ENCODE data around the gene PTPRA. TPM values are rescaled to one million over a fixed set of nuclear protein-coding genes. Genes with fewer than 3 reads are reported as not detected.
"Not testable (repeated sequence)": the region's sequence is repeated elsewhere in the genome, so short reads cannot be mapped to it uniquely, and the experiment has no call there.

Gene PTPRA
- total RNA-seq, 1 donor from 2014 or later, result 88.7 TPM

DNA sequence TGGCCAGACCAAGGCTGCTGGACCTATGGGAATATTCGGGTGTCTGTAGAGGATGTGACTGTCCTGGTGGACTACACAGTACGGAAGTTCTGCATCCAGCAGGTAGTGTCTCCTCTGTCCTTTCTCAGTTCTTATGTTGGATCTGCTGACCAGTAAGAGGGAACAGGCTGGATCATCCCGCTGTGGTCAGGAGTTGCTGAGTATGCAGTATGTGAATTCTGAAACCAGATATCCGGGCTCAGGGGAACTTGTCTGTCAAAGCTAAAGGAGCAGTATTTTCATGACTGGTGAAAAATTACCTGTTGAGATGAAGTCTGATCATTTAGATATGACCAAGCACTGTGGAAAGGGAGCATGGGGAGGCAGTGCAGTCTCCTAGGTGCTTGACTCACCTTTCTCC lies 148.0 kb downstream of the PTPRA start:
- Mint-ChIP-seq H3K4me3 (no peak overlapping the region), H3K36me3 (ENCODE audit: low read depth) (peaks cover 45% of the 10 kb centered on the region)

DNA sequence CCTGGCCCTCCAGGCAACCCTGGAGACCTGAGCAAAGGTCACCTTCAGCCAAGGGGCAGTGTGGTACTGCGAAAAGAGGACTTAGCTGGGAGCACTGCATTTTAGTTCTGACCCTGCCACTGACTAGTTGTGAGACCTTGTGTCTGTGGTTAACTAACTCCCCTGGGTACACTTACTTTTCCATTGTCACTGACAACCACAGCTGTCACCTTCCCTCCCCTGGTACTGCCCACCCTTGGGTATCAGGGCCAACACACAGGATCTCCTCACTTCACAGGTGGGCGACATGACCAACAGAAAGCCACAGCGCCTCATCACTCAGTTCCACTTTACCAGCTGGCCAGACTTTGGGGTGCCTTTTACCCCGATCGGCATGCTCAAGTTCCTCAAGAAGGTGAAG lies 148.5 kb downstream of the PTPRA start:
- no peak for DNase-seq (ENCODE audit: low read depth, low spot score)
- Mint-ChIP-seq H3K9me3 (peaks cover 4% of the 10 kb centered on the region), H3K36me3 (ENCODE audit: low read depth) (peaks cover 43% of the 10 kb centered on the region), H3K4me3 (no peak overlapping the region), H3K27ac (ENCODE audit: unreplicated experiment) (peak overlapping the region; percentile 71), H3K4me1 (no peaks in the 10 kb centered on the region), H3K27me3 (ENCODE audit: low read depth) (no peaks in the 10 kb centered on the region)
- TF ChIP-seq CTCF (conservative IDR thresholded peaks at IDR 0.05), result no peak

More for the DNA sequence above, 148.0 kb downstream of the PTPRA start:
- no peak for DNase-seq (ENCODE audit: low read depth, low spot score)
- Mint-ChIP-seq H3K9me3 (peaks cover 4% of the 10 kb centered on the region), H3K4me1 (no peaks in the 10 kb centered on the region), H3K27ac (ENCODE audit: unreplicated experiment) (peak overlapping the region; percentile 14), H3K27me3 (ENCODE audit: low read depth) (no peaks in the 10 kb centered on the region)
- no peak for TF ChIP-seq CTCF (conservative IDR thresholded peaks at IDR 0.05)

GRCh38 chr20:3022559-3023490 lies 149.5 kb downstream of the PTPRA start:
- not testable (repeated sequence) for H3K4me1 Mint-ChIP-seq; H3K27ac Mint-ChIP-seq (ENCODE audit: unreplicated experiment); H3K4me3 Mint-ChIP-seq

DNA sequence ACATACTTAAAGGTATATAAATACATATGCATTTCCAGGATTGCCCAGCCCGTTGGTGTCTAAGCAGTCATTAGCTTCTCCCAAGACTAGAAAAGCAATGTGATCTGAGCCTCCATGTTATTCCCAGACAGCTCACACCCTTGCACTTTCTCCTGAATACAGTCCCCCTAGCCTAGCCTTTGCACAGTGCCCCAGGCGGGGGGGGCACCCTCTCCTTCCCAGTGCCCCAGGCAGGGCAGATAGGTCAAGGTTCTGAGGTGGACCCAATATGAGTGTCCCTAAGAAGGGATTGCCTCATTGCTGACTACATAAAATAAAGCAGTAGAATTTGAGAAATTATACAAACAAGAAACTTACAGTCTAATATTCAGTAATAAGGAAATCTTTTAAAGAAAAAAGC lies 154.7 kb downstream of the PTPRA start:
- Mint-ChIP-seq H3K4me3 (no peak overlapping the region), H3K4me1 (no peaks in the 10 kb centered on the region), H3K27me3 (ENCODE audit: low read depth) (no peaks in the 10 kb centered on the region), H3K27ac (ENCODE audit: unreplicated experiment) (no peak overlapping the region), H3K36me3 (ENCODE audit: low read depth) (peaks cover 29% of the 10 kb centered on the region), H3K9me3 (no peaks in the 10 kb centered on the region)
- DNase-seq (ENCODE audit: low read depth, low spot score), result no peak
- no peak for TF ChIP-seq CTCF (conservative IDR thresholded peaks at IDR 0.05)

More at GRCh38 chr20:3022559-3023490, 149.5 kb downstream of the PTPRA start:
- H3K9me3 Mint-ChIP-seq; DNase-seq (ENCODE audit: low read depth, low spot score); H3K27me3 Mint-ChIP-seq (ENCODE audit: low read depth): not testable (repeated sequence)
- H3K36me3 Mint-ChIP-seq (ENCODE audit: low read depth), result peaks cover 40% of the 10 kb centered on the region

GRCh38 chr20:3031524-3032147 lies 158.4 kb downstream of the PTPRA start:
- no peak overlapping the region for H3K27ac Mint-ChIP-seq (ENCODE audit: unreplicated experiment)
- H3K4me1 Mint-ChIP-seq, result no peaks in the 10 kb centered on the region
- peaks cover 26% of the 10 kb centered on the region for H3K36me3 Mint-ChIP-seq (ENCODE audit: low read depth)
- H3K4me3 Mint-ChIP-seq, result no peak overlapping the region
- H3K27me3 Mint-ChIP-seq (ENCODE audit: low read depth), result no peaks in the 10 kb centered on the region
- TF ChIP-seq CTCF (conservative IDR thresholded peaks at IDR 0.05), result no peak
- no peaks in the 10 kb centered on the region for H3K9me3 Mint-ChIP-seq
- no peak for DNase-seq (ENCODE audit: low read depth, low spot score)

- no peaks in the 10 kb centered on the region for H3K4me1 Mint-ChIP-seq
Observed at GRCh38 chr20:3032624-3033023, 159.3 kb downstream of the PTPRA start.

More at GRCh38 chr20:3032624-3033023, 159.3 kb downstream of the PTPRA start:
- Mint-ChIP-seq H3K4me3 (no peak overlapping the region), H3K27me3 (ENCODE audit: low read depth) (no peaks in the 10 kb centered on the region), H3K9me3 (no peaks in the 10 kb centered on the region), H3K27ac (ENCODE audit: unreplicated experiment) (no peak overlapping the region), H3K36me3 (ENCODE audit: low read depth) (peaks cover 19% of the 10 kb centered on the region)
- no peak for TF ChIP-seq CTCF (conservative IDR thresholded peaks at IDR 0.05)
- DNase-seq (ENCODE audit: low read depth, low spot score), result no peak
